Smooth muscle cell (in vitro differentiated cells): Measurements from ENCODE around the gene OR2T2. TPM values are rescaled to one million over a fixed set of nuclear protein-coding genes. Genes with fewer than 3 reads are reported as not detected.
"Not testable (repeated sequence)": the region's sequence is repeated elsewhere in the genome, so short reads cannot be mapped to it uniquely, and the experiment has no call there.

Experiments used
- DNase-seq: peaks from one replicate; lab custom pipeline; 2025; ENCODE audit not compliant: unreplicated experiment; lab: John Stamatoyannopoulos, UW
- H2AFZ ChIP-seq: fragments of 200-600 bp; sonication (generic); 2 replicates; pipeline ENCODE4 v1.6.0; 2016; ENCODE audit warnings: antibody characterized with exemption, low read depth, mild to moderate bottlenecking
- H3F3A ChIP-seq: fragments of 200-600 bp; sonication (generic); 2 replicates; pipeline ENCODE4 v1.6.0; 2017; ENCODE audit warnings: antibody characterized with exemption, low read depth
- H3K27ac ChIP-seq: fragments of 200-600 bp; sonication (generic); 2 replicates; pipeline ENCODE4 v1.5.1; 2016; ENCODE audit warnings: low read depth, mild to moderate bottlenecking
- H3K27me3 ChIP-seq: fragments of 200-600 bp; sonication (generic); 2 replicates; pipeline ENCODE4 v1.6.1; 2016; ENCODE audit warnings: low read depth, mild to moderate bottlenecking
- H3K36me3 ChIP-seq: fragments of 200-600 bp; sonication (generic); 2 replicates; pipeline ENCODE4 v1.5.1; 2016; ENCODE audit warnings: low read depth
- H3K4me1 ChIP-seq: fragments of 200-600 bp; sonication (generic); 2 replicates; pipeline ENCODE4 v1.5.1; 2016; ENCODE audit warnings: low read depth
- H3K4me2 ChIP-seq: fragments of 200-600 bp; sonication (generic); 2 replicates; pipeline ENCODE4 v1.6.0; 2016; ENCODE audit warnings: mild to moderate bottlenecking
- H3K4me3 ChIP-seq: fragments of 200-600 bp; sonication (generic); 2 replicates; pipeline ENCODE4 v1.5.1; 2016; ENCODE audit warnings: mild to moderate bottlenecking
- H3K79me2 ChIP-seq: fragments of 200-600 bp; sonication (generic); 2 replicates; pipeline ENCODE4 v1.6.0; 2016; ENCODE audit warnings: low read depth, mild to moderate bottlenecking
- H3K9ac ChIP-seq: fragments of 200-600 bp; sonication (generic); 2 replicates; pipeline ENCODE4 v1.6.0; 2016; ENCODE audit warnings: low read depth
- H3K9me3 ChIP-seq: fragments of 200-600 bp; sonication (generic); replicated peaks from 2 replicates; pipeline ENCODE4 v1.5.1; 2016; ENCODE audit warnings: low read depth
- H4K20me1 ChIP-seq: fragments of 200-600 bp; sonication (generic); 2 replicates; pipeline ENCODE4 v1.6.0; 2016; ENCODE audit warnings: low read depth
- WGBS: methylation state at CpG from one replicate; pipeline ENCODE4 v1.1.7; 2016; ENCODE audit warnings: low lambda C conversion rate; 5-methylcytosine and 5-hydroxymethylcytosine counted together
- polyA plus RNA-seq: library from polyadenylated mRNA; unstranded; fragments of >200 nt; fragmentation: Nextera tagmentation; extraction: Ambion mirVana; gene quantifications from 2 replicates; pipeline ENCODE4 v1.2.1, GENCODE V29; 2016
- total RNA-seq: library from RNA; depleted of rRNA; stranded (reverse); fragments of >200 nt; gene quantifications from 2 replicates; pipeline ENCODE4 v1.2.3, GENCODE V29; 2014

Gene OR2T2
- total and polyA plus RNA-seq, 2 experiments from 2014 or later: not detected

- not testable (repeated sequence) for H3K9me3 ChIP-seq, H3K27me3 ChIP-seq, H3K36me3 ChIP-seq, H3K27ac ChIP-seq, H4K20me1 ChIP-seq, DNase-seq, H3F3A ChIP-seq, H3K9ac ChIP-seq, H3K4me1 ChIP-seq, H3K79me2 ChIP-seq, H3K4me3 ChIP-seq, H3K4me2 ChIP-seq, H2AFZ ChIP-seq
- WGBS: no CpG with 5 or more reads among the region's 4 CpGs
Observed at GRCh38 chr1:248448409-248449074, 3.1 kb downstream of the OR2T2 start.

- not testable (repeated sequence) for H3F3A ChIP-seq, H3K36me3 ChIP-seq, H3K79me2 ChIP-seq, H3K4me2 ChIP-seq, DNase-seq, H3K9ac ChIP-seq, H3K27me3 ChIP-seq, H2AFZ ChIP-seq, H3K4me1 ChIP-seq, H3K9me3 ChIP-seq, H4K20me1 ChIP-seq, H3K4me3 ChIP-seq, H3K27ac ChIP-seq
- WGBS: 78% methylated on average over 5 of the region's 6 CpGs
Observed at GRCh38 chr1:248449821-248450465, 4.5 kb downstream of the OR2T2 start.

GRCh38 chr1:248450466-248451145 is 5.2 kb downstream of the OR2T2 start:
- H3K9ac ChIP-seq, H3K27me3 ChIP-seq, H3K27ac ChIP-seq, H3K4me2 ChIP-seq, H3F3A ChIP-seq, DNase-seq, H4K20me1 ChIP-seq, H2AFZ ChIP-seq, H3K4me3 ChIP-seq, H3K79me2 ChIP-seq, H3K4me1 ChIP-seq, H3K36me3 ChIP-seq, H3K9me3 ChIP-seq: not testable (repeated sequence)
- WGBS: 26% methylated on average over 2 of the region's 5 CpGs

GRCh38 chr1:248453619-248454018 is 8.2 kb downstream of the OR2T2 start:
- H3K27ac ChIP-seq, H3K79me2 ChIP-seq, H3K9me3 ChIP-seq, H2AFZ ChIP-seq, H3K4me1 ChIP-seq, H3K4me2 ChIP-seq, H4K20me1 ChIP-seq, H3K9ac ChIP-seq, H3K36me3 ChIP-seq, H3F3A ChIP-seq, DNase-seq, H3K4me3 ChIP-seq, H3K27me3 ChIP-seq: not testable (repeated sequence)
- 84% methylated on average over 7 of the region's 7 CpGs for WGBS

GRCh38 chr1:248455045-248455444 is 9.6 kb downstream of the OR2T2 start:
- 64% methylated on average over 3 of the region's 4 CpGs for WGBS

GRCh38 chr1:248456635-248457034 is 11.2 kb downstream of the OR2T2 start:
- H3F3A ChIP-seq, H3K9ac ChIP-seq, DNase-seq, H3K36me3 ChIP-seq, H3K79me2 ChIP-seq, H2AFZ ChIP-seq, H4K20me1 ChIP-seq, H3K4me2 ChIP-seq, H3K27ac ChIP-seq, H3K27me3 ChIP-seq, H3K4me3 ChIP-seq, H3K4me1 ChIP-seq: not testable (repeated sequence)
- WGBS: no CpG with 5 or more reads among the region's 2 CpGs
- H3K9me3 ChIP-seq: peaks cover 11% of the 10 kb centered on the region

More at GRCh38 chr1:248455045-248455444, 9.6 kb downstream of the OR2T2 start:
- not testable (repeated sequence) for H3K4me2 ChIP-seq, H3K79me2 ChIP-seq, H3K36me3 ChIP-seq, H3K4me1 ChIP-seq, DNase-seq, H3K9me3 ChIP-seq, H3K27ac ChIP-seq, H4K20me1 ChIP-seq, H3K27me3 ChIP-seq, H2AFZ ChIP-seq, H3K9ac ChIP-seq, H3F3A ChIP-seq, H3K4me3 ChIP-seq

- DNase-seq, H3K9ac ChIP-seq, H3K79me2 ChIP-seq, H3K27me3 ChIP-seq, H3K4me3 ChIP-seq, H3K4me2 ChIP-seq, H3K36me3 ChIP-seq, H3K4me1 ChIP-seq, H4K20me1 ChIP-seq, H2AFZ ChIP-seq, H3F3A ChIP-seq, H3K27ac ChIP-seq: not testable (repeated sequence)
- 32% methylated on average over 7 of the region's 7 CpGs for WGBS
- peaks cover 11% of the 10 kb centered on the region for H3K9me3 ChIP-seq
Observed at GRCh38 chr1:248459117-248459516, 13.7 kb downstream of the OR2T2 start.
